ENCODE data around the gene TRIM29. TPM values are rescaled to one million over a fixed set of nuclear protein-coding genes. Genes with fewer than 3 reads are reported as not detected.
A peak's percentile ranks its signal among the peaks of the same experiment; 100 is the strongest.

The TRIM29 gene
- total and polyA plus RNA-seq, 9 of the 15 experiments (the other 6 are each of a cell fraction or from before 2014, with no cell fraction given) = 0.08 to 1.4 (median 0.42) TPM; not detected in 2

- TF ChIP-seq, protein P1, sequence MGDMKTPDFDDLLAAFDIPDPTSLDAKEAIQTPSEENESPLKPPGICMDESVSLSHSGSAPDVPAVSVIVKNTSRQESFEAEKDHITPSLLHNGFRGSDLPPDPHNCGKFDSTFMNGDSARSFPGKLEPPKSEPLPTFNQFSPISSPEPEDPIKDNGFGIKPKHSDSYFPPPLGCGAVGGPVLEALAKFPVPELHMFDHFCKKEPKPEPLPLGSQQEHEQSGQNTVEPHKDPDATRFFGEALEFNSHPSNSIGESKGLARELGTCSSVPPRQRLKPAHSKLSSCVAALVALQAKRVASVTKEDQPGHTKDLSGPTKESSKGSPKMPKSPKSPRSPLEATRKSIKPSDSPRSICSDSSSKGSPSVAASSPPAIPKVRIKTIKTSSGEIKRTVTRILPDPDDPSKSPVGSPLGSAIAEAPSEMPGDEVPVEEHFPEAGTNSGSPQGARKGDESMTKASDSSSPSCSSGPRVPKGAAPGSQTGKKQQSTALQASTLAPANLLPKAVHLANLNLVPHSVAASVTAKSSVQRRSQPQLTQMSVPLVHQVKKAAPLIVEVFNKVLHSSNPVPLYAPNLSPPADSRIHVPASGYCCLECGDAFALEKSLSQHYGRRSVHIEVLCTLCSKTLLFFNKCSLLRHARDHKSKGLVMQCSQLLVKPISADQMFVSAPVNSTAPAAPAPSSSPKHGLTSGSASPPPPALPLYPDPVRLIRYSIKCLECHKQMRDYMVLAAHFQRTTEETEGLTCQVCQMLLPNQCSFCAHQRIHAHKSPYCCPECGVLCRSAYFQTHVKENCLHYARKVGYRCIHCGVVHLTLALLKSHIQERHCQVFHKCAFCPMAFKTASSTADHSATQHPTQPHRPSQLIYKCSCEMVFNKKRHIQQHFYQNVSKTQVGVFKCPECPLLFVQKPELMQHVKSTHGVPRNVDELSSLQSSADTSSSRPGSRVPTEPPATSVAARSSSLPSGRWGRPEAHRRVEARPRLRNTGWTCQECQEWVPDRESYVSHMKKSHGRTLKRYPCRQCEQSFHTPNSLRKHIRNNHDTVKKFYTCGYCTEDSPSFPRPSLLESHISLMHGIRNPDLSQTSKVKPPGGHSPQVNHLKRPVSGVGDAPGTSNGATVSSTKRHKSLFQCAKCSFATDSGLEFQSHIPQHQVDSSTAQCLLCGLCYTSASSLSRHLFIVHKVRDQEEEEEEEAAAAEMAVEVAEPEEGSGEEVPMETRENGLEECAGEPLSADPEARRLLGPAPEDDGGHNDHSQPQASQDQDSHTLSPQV (IDR thresholded peaks at IDR 0.05) = no peak
- TF ChIP-seq THRB (CRISPR knock-in tag; conservative IDR thresholded peaks at IDR 0.05) (no peak), TAF7 (tag; IDR thresholded peaks at IDR 0.05) (no peak), ZBTB5 (IDR thresholded peaks at IDR 0.05) (no peak), ADNP (tag; IDR thresholded peaks at IDR 0.05) (no peak), SMARCA5 (IDR thresholded peaks at IDR 0.05) (no peak), ZNF41 (CRISPR knock-in tag; conservative IDR thresholded peaks at IDR 0.05) (no peak), ZKSCAN1 (IDR thresholded peaks at IDR 0.05; ENCODE audit: low read depth, low read length) (peak; percentile 87), BRD4 (IDR thresholded peaks at IDR 0.05) (no peak), STAG1 (CRISPR knock-in tag; IDR thresholded peaks at IDR 0.05; ENCODE audit: borderline replicate concordance) (peak; percentile 52; the same call in 1 of the 2 replicates), CHCHD3 (CRISPR knock-in tag; IDR thresholded peaks at IDR 0.05) (no peak), MYBL2 (IDR thresholded peaks at IDR 0.05; ENCODE audit: low read depth) (no peak), MYBL2 (CRISPR knock-in tag; IDR thresholded peaks at IDR 0.05; ENCODE audit: borderline replicate concordance) (no peak), EWSR1 (IDR thresholded peaks at IDR 0.05; ENCODE audit: borderline replicate concordance, low read depth, partially characterized antibody) (no peak), PHB2 (IDR thresholded peaks at IDR 0.05; ENCODE audit: low read depth) (no peak), CBX5 (IDR thresholded peaks at IDR 0.05; ENCODE audit: borderline replicate concordance, low read depth) (no peak)
- TF ChIP-seq, protein P2, sequence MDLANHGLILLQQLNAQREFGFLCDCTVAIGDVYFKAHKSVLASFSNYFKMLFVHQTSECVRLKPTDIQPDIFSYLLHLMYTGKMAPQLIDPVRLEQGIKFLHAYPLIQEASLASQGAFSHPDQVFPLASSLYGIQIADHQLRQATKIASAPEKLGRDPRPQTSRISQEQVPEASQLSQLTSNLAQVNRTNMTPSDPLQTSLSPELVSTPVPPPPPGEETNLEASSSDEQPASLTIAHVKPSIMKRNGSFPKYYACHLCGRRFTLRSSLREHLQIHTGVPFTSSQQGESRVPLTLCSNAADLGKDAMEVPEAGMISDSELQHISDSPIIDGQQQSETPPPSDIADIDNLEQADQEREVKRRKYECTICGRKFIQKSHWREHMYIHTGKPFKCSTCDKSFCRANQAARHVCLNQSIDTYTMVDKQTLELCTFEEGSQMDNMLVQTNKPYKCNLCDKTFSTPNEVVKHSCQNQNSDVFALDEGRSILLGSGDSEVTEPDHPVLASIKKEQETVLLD (IDR thresholded peaks at IDR 0.05) = no peak
- TF ChIP-seq, protein P3, sequence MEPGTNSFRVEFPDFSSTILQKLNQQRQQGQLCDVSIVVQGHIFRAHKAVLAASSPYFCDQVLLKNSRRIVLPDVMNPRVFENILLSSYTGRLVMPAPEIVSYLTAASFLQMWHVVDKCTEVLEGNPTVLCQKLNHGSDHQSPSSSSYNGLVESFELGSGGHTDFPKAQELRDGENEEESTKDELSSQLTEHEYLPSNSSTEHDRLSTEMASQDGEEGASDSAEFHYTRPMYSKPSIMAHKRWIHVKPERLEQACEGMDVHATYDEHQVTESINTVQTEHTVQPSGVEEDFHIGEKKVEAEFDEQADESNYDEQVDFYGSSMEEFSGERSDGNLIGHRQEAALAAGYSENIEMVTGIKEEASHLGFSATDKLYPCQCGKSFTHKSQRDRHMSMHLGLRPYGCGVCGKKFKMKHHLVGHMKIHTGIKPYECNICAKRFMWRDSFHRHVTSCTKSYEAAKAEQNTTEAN (CRISPR knock-in tag; IDR thresholded peaks at IDR 0.05) = no peak
These were observed 34.4 kb upstream of the TRIM29 start (continued) for GRCh38 chr11:120172054-120172911.
